WTC11 (cell line): ENCODE data around the gene DAPK3. TPM values are rescaled to one million over a fixed set of nuclear protein-coding genes. Genes with fewer than 3 reads are reported as not detected.

Experiments
- ATAC-seq: fragments of 200-7000 bp; cut with Tn5 transposase; 2 replicates; pipeline ENCODE4 v1.10.0; 2021; ENCODE audit warnings: mild to moderate bottlenecking, moderate library complexity
- CTCF ChIA-PET: fragments of 300-600 bp; sonication (Branson Sonifier 250); formaldehyde crosslinking; loops from one replicate; lab custom pipeline; 2021; ENCODE audit warnings: antibody characterized with exemption; lab: Charles Lee
- POLR2A ChIA-PET: fragments of 350-600 bp; sonication (Branson Sonifier 250); formaldehyde crosslinking; loops from one replicate; lab custom pipeline; 2021; ENCODE audit warnings: antibody characterized with exemption; lab: Charles Lee
- DNase-seq: peaks from one replicate; pipeline ENCODE4 v3.0.0; 2021; ENCODE audit warnings: low spot score
- H3K27ac Mint-ChIP-seq: 2 replicates; pipeline ENCODE4 v1.8.0; 2021; ENCODE audit warnings: mixed read lengths
- H3K27me3 Mint-ChIP-seq: 2 replicates; pipeline ENCODE4 v1.8.0; 2021; ENCODE audit warnings: low read depth, mild to moderate bottlenecking, moderate library complexity, mixed read lengths
- H3K36me3 Mint-ChIP-seq: 2 replicates; pipeline ENCODE4 v1.8.0; 2021; ENCODE audit warnings: mixed read lengths
- H3K4me1 Mint-ChIP-seq: 2 replicates; pipeline ENCODE4 v1.8.0; 2022; ENCODE audit warnings: mixed read lengths
- H3K4me3 Mint-ChIP-seq: 2 replicates; pipeline ENCODE4 v1.8.0; 2021; ENCODE audit warnings: mild to moderate bottlenecking, moderate library complexity, mixed read lengths
- H3K9me3 Mint-ChIP-seq: 2 replicates; pipeline ENCODE4 v1.8.0; 2021; ENCODE audit warnings: mixed read lengths
- KAT7 ChIP-seq: sonication (generic); formaldehyde crosslinking; IDR thresholded peaks from 2 replicates; pipeline ENCODE4 v1.8.1; 2023; ENCODE audit warnings: missing genetic modification reagents, mild to moderate bottlenecking, borderline replicate concordance
- NFYB ChIP-seq: sonication (generic); formaldehyde crosslinking; conservative IDR thresholded peaks from 2 replicates; pipeline ENCODE4 v1.8.0; 2022; ENCODE audit warnings: low read depth, missing genetic modification reagents
- NR3C1 ChIP-seq: sonication (generic); formaldehyde crosslinking; conservative IDR thresholded peaks from 2 replicates; pipeline ENCODE4 v1.8.1; 2023; ENCODE audit warnings: low read depth, mild to moderate bottlenecking, missing genetic modification reagents
- TP53 ChIP-seq: sonication (generic); formaldehyde crosslinking; IDR thresholded peaks from 2 replicates; pipeline ENCODE4 v1.8.1; 2023; ENCODE audit warnings: mild to moderate bottlenecking, missing genetic modification reagents
- total RNA-seq: library from RNA; stranded (reverse); gene quantifications from 3 replicates; pipeline ENCODE4 v1.2.3, GENCODE V29; 2021
- TF ChIP-seq, protein P1 (sequence below): sonication (generic); formaldehyde crosslinking; IDR thresholded peaks from 2 replicates; pipeline ENCODE4 v1.8.1; 2023; ENCODE audit warnings: mild to moderate bottlenecking, missing genetic modification reagents
- TF ChIP-seq, protein P2 (sequence below): fragments of 250-450 bp; sonication (Bioruptor Pico); IDR thresholded peaks from 2 replicates; pipeline ENCODE4 v1.9.0; 2021; ENCODE audit warnings: moderate library complexity, mild to moderate bottlenecking, inconsistent platforms, borderline replicate concordance
- TF ChIP-seq, protein P3 (sequence below): sonication (generic); formaldehyde crosslinking; IDR thresholded peaks from 2 replicates; pipeline ENCODE4 v1.8.0; 2023; ENCODE audit warnings: mild to moderate bottlenecking, missing genetic modification reagents
- TF ChIP-seq, protein P4 (sequence below): sonication (generic); formaldehyde crosslinking; IDR thresholded peaks from 2 replicates; pipeline ENCODE4 v1.8.0; 2022; ENCODE audit warnings: missing genetic modification reagents
- TF ChIP-seq, protein P5 (sequence below): sonication (generic); formaldehyde crosslinking; IDR thresholded peaks from 2 replicates; pipeline ENCODE4 v1.8.1; 2023; ENCODE audit warnings: mild to moderate bottlenecking, missing genetic modification reagents
- TF ChIP-seq, protein P6 (sequence below): sonication (generic); formaldehyde crosslinking; IDR thresholded peaks from 2 replicates; pipeline ENCODE4 v1.8.0; 2023; ENCODE audit warnings: missing genetic modification reagents, mild to moderate bottlenecking, borderline replicate concordance
- TF ChIP-seq, protein P7 (sequence below): sonication (generic); formaldehyde crosslinking; IDR thresholded peaks from 2 replicates; pipeline ENCODE4 v1.8.0; 2022; ENCODE audit warnings: mild to moderate bottlenecking, missing genetic modification reagents
- TF ChIP-seq, protein P8 (sequence below): sonication (generic); formaldehyde crosslinking; IDR thresholded peaks from 2 replicates; pipeline ENCODE4 v1.8.0; 2022; ENCODE audit warnings: mild to moderate bottlenecking, missing genetic modification reagents
- TF ChIP-seq, protein P9 (sequence below): sonication (generic); formaldehyde crosslinking; IDR thresholded peaks from 2 replicates; pipeline ENCODE4 v1.8.1; 2022; ENCODE audit warnings: low read depth, mild to moderate bottlenecking, moderate library complexity, missing genetic modification reagents, borderline replicate concordance

Gene DAPK3
- total RNA-seq, 1 experiment from 2014 or later: 73.5 TPM

DNA sequence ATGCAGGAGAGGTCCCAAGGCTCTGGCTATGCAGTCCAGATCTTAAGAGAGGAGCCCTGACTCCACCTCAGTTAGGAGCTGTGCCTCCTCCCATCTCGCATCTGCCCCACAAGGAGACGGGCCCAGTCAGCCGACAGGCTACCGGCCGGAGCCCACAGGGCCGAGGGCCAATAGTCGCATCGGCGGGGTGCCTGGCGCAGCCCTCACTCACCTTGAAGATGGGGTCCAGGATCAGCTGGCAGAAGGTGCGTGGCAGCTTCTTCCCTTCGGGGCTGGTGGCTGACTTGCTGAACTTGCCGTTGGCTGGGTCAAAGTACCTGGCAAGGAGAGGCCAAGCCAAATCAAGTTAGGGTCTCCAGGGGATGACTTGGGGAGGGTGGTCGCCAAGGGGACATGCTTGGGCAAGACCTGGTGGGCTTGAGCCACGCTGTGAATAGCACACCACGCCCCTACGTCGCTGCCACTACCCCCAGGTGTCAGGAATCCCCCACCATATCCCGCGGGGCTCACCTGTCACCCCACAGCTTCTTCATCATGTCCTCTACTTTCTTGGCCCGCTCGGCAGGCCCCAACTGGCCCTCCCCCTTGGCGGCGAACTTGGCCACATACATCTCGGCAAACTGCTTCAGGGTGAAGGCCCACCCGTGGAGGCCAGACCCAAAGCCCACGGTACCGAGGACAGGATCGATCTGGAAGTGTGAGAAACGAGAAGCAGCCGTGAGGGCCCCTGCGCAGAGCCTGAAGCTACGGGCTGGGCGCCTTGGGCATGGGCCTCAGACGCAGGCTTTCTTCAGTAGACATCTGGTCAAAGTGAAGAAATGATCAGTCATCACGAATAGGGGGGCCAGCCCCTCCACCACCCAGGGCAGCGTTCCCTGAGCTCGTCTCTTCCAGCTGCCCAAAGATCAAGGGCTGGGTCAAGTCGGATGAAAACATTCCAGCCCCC lies 11.1 kb upstream of the DAPK3 start:
- CTCF ChIA-PET: interaction anchor here (1.2 kb wide), 1 partner anchor 11 kb away, joined by 3 read pairs; the partner anchor contains the start of gene DAPK3
- H3K36me3 Mint-ChIP-seq: peaks cover 78% of the 10 kb centered on the region
- no peak for DNase-seq
- no peak for ATAC-seq
- H3K4me1 Mint-ChIP-seq: peaks cover 38% of the 10 kb centered on the region
- peak overlapping the region; percentile 96 for H3K4me3 Mint-ChIP-seq
- peak overlapping the region; percentile 98 for H3K27ac Mint-ChIP-seq
- POLR2A ChIA-PET: interaction anchor here (8.7 kb wide), 1 partner anchor 12 kb away, joined by 142 read pairs; the partner anchor contains the start of gene DAPK3
- H3K9me3 Mint-ChIP-seq: no peaks in the 10 kb centered on the region
- H3K27me3 Mint-ChIP-seq: peaks cover 7% of the 10 kb centered on the region
- 0 out of 2 replicates have a peak, but pooled peaks have one; percentile 37 for TF ChIP-seq KAT7
- TF ChIP-seq, protein P1, sequence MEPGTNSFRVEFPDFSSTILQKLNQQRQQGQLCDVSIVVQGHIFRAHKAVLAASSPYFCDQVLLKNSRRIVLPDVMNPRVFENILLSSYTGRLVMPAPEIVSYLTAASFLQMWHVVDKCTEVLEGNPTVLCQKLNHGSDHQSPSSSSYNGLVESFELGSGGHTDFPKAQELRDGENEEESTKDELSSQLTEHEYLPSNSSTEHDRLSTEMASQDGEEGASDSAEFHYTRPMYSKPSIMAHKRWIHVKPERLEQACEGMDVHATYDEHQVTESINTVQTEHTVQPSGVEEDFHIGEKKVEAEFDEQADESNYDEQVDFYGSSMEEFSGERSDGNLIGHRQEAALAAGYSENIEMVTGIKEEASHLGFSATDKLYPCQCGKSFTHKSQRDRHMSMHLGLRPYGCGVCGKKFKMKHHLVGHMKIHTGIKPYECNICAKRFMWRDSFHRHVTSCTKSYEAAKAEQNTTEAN (CRISPR knock-in tag): no peak
- TF ChIP-seq, all 79 proteins: peak for 1

DNA sequence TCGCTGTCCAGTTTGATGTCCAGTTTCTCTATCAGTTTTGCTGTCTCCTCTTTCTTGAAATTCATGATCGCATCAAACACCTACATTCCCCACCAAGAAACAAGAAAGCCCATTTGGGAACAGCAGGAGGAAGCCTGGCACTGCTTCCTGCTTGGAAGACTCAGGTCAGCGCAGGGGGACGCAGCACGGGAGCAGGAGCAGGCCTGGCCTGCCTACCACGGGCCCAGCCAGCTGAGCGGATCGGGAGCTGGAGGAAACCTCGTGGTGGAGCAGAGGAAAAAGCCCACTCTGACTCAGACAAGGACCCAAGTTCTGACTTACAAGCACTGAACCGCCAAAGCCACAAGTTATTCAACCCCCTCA lies 10.5 kb upstream of the DAPK3 start:
- Mint-ChIP-seq H3K36me3 (peaks cover 84% of the 10 kb centered on the region), H3K4me3 (no peak overlapping the region), H3K4me1 (peaks cover 34% of the 10 kb centered on the region), H3K27ac (peak overlapping the region; percentile 93), H3K27me3 (peaks cover 1% of the 10 kb centered on the region; the same call in 1 of the 2 replicates), H3K9me3 (no peaks in the 10 kb centered on the region)
- ATAC-seq (no peak), DNase-seq (no peak)
- POLR2A ChIA-PET: interaction anchor here (8.7 kb wide), 1 partner anchor 11 kb away, joined by 142 read pairs; the partner anchor contains the start of gene DAPK3
- CTCF ChIA-PET: no interaction called here
- TF ChIP-seq, protein P2, sequence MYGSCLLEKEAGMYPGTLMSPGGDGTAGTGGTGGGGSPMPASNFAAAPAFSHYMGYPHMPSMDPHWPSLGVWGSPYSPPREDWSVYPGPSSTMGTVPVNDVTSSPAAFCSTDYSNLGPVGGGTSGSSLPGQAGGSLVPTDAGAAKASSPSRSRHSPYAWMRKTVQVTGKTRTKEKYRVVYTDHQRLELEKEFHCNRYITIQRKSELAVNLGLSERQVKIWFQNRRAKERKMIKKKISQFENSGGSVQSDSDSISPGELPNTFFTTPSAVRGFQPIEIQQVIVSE: no peak
- TF ChIP-seq, protein P3, sequence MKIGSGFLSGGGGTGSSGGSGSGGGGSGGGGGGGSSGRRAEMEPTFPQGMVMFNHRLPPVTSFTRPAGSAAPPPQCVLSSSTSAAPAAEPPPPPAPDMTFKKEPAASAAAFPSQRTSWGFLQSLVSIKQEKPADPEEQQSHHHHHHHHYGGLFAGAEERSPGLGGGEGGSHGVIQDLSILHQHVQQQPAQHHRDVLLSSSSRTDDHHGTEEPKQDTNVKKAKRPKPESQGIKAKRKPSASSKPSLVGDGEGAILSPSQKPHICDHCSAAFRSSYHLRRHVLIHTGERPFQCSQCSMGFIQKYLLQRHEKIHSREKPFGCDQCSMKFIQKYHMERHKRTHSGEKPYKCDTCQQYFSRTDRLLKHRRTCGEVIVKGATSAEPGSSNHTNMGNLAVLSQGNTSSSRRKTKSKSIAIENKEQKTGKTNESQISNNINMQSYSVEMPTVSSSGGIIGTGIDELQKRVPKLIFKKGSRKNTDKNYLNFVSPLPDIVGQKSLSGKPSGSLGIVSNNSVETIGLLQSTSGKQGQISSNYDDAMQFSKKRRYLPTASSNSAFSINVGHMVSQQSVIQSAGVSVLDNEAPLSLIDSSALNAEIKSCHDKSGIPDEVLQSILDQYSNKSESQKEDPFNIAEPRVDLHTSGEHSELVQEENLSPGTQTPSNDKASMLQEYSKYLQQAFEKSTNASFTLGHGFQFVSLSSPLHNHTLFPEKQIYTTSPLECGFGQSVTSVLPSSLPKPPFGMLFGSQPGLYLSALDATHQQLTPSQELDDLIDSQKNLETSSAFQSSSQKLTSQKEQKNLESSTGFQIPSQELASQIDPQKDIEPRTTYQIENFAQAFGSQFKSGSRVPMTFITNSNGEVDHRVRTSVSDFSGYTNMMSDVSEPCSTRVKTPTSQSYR: no peak
- TF ChIP-seq NR3C1 (CRISPR knock-in tag) (no peak), NFYB (no peak), TP53 (CRISPR knock-in tag) (no peak)
- TF ChIP-seq, protein P4, sequence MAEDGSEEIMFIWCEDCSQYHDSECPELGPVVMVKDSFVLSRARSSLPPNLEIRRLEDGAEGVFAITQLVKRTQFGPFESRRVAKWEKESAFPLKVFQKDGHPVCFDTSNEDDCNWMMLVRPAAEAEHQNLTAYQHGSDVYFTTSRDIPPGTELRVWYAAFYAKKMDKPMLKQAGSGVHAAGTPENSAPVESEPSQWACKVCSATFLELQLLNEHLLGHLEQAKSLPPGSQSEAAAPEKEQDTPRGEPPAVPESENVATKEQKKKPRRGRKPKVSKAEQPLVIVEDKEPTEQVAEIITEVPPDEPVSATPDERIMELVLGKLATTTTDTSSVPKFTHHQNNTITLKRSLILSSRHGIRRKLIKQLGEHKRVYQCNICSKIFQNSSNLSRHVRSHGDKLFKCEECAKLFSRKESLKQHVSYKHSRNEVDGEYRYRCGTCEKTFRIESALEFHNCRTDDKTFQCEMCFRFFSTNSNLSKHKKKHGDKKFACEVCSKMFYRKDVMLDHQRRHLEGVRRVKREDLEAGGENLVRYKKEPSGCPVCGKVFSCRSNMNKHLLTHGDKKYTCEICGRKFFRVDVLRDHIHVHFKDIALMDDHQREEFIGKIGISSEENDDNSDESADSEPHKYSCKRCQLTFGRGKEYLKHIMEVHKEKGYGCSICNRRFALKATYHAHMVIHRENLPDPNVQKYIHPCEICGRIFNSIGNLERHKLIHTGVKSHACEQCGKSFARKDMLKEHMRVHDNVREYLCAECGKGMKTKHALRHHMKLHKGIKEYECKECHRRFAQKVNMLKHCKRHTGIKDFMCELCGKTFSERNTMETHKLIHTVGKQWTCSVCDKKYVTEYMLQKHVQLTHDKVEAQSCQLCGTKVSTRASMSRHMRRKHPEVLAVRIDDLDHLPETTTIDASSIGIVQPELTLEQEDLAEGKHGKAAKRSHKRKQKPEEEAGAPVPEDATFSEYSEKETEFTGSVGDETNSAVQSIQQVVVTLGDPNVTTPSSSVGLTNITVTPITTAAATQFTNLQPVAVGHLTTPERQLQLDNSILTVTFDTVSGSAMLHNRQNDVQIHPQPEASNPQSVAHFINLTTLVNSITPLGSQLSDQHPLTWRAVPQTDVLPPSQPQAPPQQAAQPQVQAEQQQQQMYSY (CRISPR knock-in tag): no peak
- TF ChIP-seq, protein P5, sequence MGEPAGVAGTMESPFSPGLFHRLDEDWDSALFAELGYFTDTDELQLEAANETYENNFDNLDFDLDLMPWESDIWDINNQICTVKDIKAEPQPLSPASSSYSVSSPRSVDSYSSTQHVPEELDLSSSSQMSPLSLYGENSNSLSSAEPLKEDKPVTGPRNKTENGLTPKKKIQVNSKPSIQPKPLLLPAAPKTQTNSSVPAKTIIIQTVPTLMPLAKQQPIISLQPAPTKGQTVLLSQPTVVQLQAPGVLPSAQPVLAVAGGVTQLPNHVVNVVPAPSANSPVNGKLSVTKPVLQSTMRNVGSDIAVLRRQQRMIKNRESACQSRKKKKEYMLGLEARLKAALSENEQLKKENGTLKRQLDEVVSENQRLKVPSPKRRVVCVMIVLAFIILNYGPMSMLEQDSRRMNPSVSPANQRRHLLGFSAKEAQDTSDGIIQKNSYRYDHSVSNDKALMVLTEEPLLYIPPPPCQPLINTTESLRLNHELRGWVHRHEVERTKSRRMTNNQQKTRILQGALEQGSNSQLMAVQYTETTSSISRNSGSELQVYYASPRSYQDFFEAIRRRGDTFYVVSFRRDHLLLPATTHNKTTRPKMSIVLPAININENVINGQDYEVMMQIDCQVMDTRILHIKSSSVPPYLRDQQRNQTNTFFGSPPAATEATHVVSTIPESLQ (CRISPR knock-in tag): no peak
- TF ChIP-seq, protein P6, sequence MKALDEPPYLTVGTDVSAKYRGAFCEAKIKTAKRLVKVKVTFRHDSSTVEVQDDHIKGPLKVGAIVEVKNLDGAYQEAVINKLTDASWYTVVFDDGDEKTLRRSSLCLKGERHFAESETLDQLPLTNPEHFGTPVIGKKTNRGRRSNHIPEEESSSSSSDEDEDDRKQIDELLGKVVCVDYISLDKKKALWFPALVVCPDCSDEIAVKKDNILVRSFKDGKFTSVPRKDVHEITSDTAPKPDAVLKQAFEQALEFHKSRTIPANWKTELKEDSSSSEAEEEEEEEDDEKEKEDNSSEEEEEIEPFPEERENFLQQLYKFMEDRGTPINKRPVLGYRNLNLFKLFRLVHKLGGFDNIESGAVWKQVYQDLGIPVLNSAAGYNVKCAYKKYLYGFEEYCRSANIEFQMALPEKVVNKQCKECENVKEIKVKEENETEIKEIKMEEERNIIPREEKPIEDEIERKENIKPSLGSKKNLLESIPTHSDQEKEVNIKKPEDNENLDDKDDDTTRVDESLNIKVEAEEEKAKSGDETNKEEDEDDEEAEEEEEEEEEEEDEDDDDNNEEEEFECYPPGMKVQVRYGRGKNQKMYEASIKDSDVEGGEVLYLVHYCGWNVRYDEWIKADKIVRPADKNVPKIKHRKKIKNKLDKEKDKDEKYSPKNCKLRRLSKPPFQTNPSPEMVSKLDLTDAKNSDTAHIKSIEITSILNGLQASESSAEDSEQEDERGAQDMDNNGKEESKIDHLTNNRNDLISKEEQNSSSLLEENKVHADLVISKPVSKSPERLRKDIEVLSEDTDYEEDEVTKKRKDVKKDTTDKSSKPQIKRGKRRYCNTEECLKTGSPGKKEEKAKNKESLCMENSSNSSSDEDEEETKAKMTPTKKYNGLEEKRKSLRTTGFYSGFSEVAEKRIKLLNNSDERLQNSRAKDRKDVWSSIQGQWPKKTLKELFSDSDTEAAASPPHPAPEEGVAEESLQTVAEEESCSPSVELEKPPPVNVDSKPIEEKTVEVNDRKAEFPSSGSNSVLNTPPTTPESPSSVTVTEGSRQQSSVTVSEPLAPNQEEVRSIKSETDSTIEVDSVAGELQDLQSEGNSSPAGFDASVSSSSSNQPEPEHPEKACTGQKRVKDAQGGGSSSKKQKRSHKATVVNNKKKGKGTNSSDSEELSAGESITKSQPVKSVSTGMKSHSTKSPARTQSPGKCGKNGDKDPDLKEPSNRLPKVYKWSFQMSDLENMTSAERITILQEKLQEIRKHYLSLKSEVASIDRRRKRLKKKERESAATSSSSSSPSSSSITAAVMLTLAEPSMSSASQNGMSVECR (CRISPR knock-in tag): no peak
- TF ChIP-seq, protein P7, sequence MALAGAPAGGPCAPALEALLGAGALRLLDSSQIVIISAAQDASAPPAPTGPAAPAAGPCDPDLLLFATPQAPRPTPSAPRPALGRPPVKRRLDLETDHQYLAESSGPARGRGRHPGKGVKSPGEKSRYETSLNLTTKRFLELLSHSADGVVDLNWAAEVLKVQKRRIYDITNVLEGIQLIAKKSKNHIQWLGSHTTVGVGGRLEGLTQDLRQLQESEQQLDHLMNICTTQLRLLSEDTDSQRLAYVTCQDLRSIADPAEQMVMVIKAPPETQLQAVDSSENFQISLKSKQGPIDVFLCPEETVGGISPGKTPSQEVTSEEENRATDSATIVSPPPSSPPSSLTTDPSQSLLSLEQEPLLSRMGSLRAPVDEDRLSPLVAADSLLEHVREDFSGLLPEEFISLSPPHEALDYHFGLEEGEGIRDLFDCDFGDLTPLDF (CRISPR knock-in tag): no peak
- TF ChIP-seq, protein P8, sequence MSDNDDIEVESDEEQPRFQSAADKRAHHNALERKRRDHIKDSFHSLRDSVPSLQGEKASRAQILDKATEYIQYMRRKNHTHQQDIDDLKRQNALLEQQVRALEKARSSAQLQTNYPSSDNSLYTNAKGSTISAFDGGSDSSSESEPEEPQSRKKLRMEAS (CRISPR knock-in tag): no peak
- TF ChIP-seq, protein P9, sequence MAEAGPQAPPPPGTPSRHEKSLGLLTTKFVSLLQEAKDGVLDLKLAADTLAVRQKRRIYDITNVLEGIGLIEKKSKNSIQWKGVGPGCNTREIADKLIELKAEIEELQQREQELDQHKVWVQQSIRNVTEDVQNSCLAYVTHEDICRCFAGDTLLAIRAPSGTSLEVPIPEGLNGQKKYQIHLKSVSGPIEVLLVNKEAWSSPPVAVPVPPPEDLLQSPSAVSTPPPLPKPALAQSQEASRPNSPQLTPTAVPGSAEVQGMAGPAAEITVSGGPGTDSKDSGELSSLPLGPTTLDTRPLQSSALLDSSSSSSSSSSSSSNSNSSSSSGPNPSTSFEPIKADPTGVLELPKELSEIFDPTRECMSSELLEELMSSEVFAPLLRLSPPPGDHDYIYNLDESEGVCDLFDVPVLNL: no peak
